MM.1S (cell line): Measurements from ENCODE around the gene PHPT1.

Experiments
- CTCF ChIP-seq: fragments of 300-600 bp; sonication (generic); IDR thresholded peaks from 2 replicates; pipeline ENCODE4 v1.5.1; 2016; ENCODE audit warnings: antibody characterized with exemption, low read length, mixed read lengths
- EZH2 ChIP-seq: fragments of 300-600 bp; sonication (generic); optimal IDR thresholded peaks from 2 replicates; pipeline ENCODE3; 2017; ENCODE audit warnings: low read depth, mild to moderate bottlenecking, antibody characterized with exemption, low read length, mixed read lengths
- EZH2phosphoT487 ChIP-seq: fragments of 300-600 bp; sonication (generic); IDR thresholded peaks from 2 replicates; pipeline ENCODE4 v1.6.1; 2018; ENCODE audit warnings: antibody characterized with exemption, low read length

- TF ChIP-seq CTCF: no peak
- no peak for TF ChIP-seq EZH2
- TF ChIP-seq EZH2phosphoT487: no peak
These were observed 19.4 kb downstream of the PHPT1 start for GRCh38 chr9:136868644-136869043.
